ENCODE results near the gene DNAJB2.

DNA sequence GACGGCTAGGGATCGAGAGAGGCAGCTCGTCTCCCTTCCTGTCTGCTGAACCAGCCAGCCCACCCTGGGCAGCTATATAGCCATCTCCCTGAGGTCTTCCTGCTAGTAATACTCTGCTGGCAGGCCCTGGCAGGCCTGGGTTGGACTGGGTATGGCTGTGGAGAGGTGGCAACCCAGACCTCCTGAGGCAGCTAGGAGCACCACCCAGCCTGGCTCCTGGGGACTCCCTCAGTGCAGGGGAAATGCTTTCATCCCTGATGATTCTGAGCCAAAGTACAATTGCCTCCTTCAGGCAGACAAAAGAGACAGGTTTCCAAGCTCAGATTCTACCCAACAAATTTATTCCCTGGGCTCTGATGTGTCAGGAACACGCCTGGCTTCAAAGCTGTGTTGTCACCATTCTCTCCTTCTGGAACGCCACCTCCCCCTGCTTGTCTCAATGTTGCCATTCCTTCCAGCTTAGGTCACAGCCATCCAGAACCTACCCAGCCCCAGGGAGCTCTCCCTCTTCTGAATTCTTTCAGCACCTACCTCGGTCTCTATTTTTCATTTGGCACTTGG, 4.7 kb upstream of the DNAJB2 start:
- no peak for TF ChIP-seq POLR2A (IDR thresholded peaks at IDR 0.05)
- TF ChIP-seq, protein P1, sequence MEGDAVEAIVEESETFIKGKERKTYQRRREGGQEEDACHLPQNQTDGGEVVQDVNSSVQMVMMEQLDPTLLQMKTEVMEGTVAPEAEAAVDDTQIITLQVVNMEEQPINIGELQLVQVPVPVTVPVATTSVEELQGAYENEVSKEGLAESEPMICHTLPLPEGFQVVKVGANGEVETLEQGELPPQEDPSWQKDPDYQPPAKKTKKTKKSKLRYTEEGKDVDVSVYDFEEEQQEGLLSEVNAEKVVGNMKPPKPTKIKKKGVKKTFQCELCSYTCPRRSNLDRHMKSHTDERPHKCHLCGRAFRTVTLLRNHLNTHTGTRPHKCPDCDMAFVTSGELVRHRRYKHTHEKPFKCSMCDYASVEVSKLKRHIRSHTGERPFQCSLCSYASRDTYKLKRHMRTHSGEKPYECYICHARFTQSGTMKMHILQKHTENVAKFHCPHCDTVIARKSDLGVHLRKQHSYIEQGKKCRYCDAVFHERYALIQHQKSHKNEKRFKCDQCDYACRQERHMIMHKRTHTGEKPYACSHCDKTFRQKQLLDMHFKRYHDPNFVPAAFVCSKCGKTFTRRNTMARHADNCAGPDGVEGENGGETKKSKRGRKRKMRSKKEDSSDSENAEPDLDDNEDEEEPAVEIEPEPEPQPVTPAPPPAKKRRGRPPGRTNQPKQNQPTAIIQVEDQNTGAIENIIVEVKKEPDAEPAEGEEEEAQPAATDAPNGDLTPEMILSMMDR (IDR thresholded peaks at IDR 0.05): peak in 1 of 4 experiments; percentile 11
- TF ChIP-seq EP300 (IDR thresholded peaks at IDR 0.05): no peak

Data from gastroesophageal sphincter (tissue), 3 donors.